Glomerular visceral epithelial cell (primary cell): Measurements from ENCODE around the gene SEPSECS.

ENCODE experiments used
- DNase-seq: peaks from one replicate; pipeline ENCODE4 v3.0.0-alpha.2; 2016; ENCODE audit errors: extremely low spot score

Gene SEPSECS

DNA sequence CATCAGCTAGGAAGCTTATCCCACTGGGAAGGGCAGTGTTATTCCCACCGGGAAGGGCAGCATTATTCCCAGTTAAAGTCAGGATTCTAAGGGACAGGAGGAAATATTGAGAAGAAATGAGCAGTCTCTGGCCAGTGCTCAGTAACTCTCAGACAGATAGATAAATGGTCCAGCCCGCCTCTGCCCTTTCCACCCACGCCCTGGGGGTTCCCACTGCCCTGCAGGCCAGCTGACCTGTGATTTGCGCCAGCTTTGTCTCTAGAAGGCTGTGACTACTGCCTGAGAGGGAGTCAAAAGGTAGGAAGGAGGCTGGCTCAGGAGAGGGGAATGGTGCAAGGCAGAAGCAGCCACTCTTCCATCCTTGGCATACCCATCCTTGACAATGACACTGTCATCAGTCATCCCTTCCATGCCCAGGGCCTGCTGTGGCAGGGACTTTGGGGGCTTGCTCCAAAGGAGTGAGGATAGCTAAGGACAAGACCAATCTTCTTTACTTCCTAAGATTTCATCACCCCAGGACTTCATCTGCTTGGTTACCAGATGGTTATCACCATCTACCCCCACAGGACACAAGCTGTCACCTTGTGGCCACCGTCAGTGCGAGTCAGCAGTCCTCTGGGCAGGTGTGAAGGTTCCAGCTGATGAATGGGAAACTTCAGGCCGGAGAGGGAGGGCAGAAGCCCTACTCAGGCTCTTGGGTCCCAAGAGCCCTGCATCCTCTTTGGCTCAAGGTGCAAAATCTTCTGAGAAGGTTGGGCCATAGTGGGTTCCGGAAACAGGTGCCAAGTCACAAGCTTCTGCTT is 49.5 kb downstream of the SEPSECS start:
- DNase-seq: no peak

DNA sequence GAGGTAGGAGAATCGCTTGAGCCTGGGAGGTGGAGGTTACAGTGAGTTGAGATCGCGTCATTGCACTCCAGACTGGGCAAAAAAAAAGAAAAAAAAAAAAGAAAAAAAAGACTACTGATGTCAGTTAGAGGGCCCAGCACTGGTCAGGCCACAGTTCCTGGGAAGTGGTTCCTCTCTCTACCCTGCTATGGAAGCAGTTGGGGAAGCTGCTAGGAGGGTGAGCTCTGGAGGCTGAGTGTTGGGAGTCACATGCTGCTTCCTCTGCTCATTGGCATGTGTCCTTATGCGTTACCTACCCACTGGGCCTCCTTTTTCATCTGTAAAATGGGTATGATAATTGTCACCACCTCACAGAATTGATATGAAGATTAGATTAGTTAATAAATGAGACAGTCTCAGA is 50.7 kb downstream of the SEPSECS start:
- no peak for DNase-seq

DNA sequence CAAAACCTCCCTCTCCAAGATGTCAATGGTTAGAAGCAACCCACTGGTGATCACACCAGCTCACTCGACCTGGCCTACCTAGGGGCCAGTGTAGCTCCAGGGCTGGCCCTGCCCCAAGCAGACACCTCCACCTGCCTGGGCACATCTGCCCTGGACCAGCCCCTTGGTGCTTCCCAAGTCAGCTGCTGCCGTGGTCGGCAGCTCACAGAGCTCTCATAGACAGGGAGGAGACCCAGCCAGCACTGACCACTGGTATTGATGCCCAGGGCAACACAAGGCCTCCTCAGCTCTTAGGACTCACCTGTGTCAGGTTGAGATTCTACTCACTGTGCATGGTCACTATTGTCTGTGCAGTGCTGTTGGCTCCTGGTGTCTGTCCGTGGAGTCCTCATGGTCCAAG is 51.7 kb downstream of the SEPSECS start:
- no peak for DNase-seq

DNA sequence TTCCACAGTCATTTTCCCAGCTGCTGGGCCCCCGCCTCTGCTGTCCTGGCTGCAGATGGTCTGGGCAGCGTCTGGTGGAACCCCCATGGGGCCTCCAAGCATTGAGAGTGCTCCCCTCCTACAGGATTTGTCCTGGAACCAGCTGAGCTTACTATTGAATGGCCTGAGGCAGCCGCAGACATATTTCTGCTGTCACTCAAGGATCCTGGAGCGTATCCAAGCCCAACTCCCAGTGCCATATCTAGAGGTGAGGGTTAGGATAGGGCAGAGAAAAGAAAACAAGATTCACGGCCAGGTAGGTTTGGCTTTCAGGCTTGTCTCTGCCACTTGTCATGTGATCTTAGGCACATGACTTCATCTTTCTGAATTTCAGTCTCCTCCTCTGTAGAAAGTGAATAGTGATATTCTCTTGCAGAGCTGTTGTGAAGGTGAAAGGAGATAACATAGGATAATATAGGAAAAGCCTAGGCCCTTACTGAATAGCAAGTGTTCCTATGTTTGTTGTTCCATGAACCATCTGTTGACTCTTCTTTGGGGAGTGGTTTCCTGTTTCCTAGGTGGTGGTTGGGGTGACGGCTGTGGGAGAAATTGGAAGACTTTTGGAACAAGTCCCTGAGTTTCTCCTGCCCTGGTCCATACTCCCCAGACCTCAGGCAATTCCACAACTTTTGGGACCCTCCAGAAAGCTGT is 52.3 kb downstream of the SEPSECS start:
- no peak for DNase-seq

DNA sequence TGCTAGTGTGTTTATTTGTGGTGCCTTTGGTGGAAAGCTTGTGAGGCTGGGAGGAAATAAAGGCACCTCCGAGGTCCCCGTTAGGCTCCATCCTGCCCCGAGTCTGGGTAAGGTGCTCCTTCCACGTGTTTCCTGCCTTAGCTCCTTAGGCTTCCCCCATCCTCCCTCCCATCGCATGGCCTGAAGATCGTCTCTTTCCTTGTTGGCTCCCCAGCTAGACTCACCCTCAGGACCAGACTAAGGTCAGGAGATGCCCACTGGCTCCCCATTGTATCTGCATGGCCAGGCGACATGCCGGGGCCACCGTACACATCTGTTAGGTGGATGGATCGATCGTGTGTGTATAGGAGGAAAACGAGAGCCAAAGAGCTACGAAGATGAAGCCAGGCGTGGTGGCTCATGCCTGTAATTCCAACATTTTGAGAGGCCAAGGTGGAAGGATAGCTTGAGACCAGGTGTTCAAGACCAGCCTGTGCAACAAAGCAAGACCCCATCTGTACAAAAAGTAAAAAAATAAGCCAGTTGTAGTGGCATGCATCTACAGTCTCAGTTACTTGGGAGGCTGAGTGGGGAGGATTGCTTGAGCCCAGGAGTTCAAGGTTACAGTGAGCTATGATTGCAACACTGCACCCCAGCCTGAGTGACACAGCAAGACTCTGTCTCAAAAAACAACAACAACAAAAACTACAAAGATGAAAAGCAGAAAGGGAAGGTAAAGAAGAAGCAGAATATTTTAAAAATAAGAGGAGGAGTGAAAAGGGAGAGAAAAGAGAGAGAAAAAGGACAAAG is 53.7 kb downstream of the SEPSECS start:
- DNase-seq: no peak

DNA sequence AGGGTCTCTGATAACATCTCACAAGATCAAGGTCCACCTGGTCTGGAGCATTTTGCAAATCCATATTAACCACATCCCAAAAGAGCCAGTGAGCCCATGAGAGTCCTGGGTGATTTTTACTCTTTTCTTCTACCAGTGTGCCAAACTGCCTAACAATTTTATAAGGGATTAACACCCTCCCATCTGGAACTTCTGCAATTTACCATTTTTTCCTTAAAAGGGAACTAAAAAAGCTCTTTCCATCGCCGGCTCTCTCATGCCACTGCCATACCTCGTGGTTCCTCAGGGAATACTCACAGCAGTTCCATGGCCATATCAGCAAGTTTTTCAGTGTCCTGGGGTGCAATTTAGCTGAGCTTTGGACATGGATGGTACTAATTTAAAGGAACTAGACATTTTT is 55.7 kb downstream of the SEPSECS start:
- no peak for DNase-seq

DNA sequence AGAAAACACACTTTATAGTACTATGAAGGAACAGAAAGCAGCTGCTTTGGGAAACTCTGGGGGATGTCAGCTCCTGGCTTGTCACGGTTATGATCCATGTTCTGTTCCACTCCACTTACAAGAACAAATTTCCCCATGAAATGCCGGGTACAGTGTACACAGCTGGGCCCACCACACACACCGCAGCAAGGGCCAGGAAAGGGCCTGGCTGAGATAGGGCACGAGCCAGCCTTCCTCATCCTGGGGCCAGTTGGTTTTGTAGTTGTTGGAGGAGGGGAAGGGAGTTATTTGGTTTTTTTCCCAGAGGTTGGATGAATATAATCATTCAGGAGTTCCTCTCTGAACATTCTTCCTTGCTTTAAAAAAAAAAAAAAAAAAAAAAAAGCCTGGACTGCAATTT is 56.8 kb downstream of the SEPSECS start:
- DNase-seq: no peak

DNA sequence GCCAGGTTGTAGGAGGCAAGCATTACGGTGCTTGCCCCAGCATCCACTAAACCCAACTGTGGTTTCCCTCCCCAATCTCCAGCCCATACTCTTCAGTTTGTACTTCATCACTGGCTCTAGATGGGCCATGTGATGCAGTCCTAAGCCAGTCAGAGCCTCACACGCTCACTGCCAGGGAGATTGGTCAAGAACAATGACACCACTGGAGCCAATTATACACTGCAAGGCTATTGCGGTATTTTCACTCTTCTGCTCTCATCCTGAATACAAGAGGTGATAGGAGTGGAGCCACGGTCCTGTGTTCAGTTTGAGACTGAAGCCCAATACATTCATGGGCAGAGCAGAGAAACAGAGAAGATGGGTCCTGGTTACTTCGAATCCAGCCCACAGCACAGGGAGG is 58.4 kb downstream of the SEPSECS start:
- DNase-seq: no peak

DNA sequence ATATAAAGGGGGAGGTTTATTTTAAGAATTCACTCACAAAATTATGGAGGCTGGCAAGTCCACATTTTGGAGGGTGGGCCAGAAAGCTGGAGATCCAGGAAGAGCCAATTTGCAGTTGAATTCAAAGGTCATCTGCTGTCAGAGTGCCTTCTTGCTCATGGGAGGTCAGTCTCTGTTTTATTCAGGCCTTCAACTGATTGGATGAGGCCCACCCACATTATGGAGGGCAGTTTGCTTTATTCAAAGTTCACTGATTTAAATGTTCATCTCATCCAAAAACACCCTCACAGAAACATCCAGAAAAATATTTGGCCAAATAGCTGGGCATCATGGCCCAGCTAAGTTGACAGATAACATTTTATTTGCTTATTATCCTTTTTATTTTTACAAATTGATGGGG is 59.5 kb downstream of the SEPSECS start:
- DNase-seq: no peak

DNA sequence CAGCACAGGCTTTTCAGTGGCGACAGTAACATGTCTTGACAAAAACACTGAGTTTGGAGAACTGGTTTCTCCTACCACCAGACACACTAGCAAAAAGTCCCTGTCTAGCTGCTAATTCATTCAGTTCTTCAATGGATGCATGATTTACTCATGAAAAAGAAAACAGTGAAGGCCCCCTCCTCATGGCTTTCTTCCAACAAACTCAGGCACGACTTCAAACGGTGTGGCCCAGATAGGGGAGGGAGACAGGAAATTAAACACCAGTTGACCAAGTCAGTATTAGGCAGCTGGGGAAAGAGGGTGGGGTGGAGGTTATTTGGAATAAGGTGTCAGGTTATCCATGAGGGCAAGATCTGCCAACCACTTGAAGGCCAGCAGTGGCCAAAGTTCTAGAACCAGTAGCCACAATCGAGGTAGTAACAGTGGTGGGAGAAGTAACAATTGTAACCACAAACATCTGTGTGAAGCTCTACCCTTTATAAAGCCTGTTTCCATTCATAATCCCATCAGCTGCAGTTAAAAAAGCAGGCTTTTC is 60.2 kb downstream of the SEPSECS start:
- no peak for DNase-seq

DNA sequence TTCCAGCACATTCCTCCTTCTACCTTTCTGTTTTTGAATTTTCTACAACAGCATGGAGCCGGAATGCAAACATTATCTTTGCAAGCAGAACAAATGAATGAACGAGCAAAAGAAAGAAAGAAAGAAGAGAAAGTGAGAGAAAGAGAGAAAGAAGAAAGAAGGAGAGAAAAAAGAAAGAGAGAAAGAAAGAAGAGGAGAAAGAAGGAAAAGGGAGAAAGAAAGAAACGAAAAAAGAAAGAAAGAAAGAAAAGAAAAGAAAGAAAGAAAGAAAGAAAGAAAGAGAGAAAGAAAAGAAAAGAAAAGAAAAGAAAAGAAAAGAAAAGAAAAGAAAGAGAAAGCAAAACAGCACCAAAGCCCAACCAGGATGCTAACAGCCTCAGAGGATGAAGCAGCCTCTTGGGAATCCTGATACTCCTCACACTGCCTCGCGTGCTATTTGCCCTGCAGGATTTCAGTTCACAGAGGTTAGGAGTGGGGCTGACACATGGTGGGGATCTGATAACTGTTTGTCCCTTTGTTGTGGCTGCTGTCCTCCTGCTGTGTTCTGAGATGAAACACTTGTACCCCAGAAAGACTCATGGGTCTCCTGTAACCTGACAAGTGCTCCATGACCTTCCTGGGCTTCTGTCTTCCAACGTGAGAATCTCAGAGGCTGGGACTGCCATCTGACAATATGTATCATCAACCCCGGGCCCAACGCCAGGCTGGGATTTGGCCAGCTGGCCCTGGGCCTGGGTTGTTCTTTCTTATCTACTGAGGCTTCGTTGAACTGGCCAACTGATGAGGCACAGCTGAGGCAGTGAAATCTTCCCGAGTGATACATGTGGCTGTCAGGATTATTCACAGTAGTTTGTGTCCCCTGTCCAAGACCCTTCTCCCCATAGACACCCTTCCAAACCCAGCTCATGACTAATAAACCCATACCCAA is 61.0 kb downstream of the SEPSECS start:
- DNase-seq: peak; percentile 29

DNA sequence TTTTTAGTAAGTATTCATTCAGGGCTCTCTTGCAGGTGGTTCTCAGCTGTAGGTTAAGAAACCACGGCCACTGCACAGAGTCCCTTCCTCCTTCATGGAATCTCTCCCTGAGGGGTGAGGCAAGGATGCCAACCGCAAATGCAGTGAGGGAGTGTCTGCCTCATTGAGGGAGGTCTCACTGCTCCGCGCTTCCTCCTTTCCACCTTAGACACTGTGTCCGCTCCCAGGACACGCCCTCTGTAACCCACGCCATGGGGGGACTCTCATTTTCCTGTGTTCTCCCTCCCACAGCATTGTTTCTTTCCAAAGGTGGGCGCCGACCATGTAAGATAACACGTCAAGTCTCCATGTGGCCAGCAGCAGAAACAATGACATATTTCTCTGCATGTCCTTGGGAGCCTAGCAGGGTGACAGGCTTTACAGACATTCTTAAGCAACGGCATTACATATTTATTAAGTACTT is 63.2 kb downstream of the SEPSECS start:
- DNase-seq: no peak

DNA sequence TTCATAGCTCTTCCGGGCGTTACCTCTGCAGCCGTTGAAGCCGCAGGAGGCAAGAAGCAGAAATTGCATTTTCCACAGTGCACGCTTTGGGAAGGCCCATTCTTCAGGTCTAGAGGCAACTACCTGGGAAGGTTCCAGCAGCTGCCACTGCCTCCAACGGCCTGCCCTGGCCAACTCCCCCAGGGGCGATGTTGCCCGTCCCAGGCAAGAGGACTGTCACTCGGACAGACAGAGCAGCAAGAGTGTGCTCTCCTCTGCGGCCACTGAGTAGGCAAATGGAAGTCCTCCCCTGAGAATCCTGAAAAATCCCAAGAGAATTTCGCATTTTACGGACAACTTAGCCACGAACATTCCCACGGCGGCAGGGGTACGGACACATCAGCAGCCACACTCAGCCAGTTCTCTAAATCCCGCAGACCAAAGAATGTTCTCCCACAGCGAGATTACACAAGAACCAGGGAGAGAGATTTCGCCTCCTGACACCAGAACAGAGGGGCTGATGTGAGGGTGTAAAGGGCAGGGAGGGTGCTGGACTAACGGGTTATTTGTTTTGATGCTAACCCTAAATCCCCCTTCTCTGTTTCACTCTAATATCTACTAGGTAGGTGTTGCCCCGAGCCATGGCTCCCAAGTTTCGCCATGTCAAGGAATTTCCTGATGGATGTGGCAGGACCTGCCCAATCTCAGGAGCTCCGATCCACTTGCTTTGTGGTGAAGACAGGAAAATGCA is 63.8 kb downstream of the SEPSECS start:
- no peak for DNase-seq

DNA sequence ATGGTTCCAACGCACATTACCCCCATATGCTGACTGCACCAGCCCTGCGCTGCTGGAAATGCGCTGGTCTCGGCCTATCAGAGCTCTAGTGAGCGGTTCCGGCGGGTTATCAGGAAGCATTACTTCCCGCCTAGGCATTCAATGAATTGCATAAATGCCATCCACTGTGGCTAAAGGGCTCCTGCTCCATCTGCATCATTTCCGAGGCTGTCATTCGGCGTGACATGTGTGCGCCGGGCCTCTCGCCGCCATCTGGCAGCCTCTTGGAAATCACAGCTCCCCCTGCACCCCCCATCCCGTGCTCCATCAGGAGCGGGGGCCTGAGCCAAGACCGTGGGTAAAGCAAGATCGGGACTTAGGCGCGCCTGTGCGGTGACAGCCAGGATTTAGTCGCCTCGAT is 64.4 kb downstream of the SEPSECS start:
- DNase-seq: no peak

DNA sequence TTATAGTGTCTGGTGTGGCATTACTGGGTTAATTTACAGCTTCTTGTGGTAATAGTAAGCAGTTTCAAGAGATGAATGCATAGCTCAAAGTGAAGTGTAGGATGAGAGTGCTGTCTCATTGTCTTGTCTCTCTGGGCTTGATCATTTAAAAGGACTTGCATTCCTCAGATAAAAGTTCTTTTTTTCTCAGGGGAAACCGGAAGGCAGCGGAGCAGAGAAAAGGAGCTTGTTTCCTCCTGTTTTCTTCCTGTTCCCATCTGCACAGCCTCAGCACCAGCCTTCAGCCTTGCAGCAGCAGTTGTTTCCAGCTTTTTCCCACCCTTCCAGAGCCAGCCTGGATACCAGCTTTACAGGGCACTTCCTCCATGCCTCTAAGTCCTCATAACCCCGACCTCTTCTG is 68.1 kb downstream of the SEPSECS start:
- DNase-seq: no peak

DNA sequence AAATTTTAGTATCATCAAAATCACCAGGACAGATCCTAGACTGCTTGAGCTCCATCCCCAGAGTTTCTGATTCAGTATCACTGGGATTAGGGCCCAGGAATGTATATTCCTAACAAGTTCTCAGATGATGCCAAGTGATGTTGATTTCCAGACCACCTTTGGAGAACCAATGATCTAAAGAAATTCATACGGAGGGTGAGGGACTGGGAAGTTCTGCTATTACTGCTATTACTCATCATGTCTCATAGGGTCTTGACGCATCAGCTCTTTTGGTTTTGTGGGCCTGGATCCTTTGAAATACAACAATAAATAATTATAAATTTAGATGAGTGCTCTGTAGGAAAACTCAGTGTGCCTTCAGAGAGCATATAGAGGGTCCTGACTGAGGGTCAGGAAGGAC is 69.7 kb downstream of the SEPSECS start:
- DNase-seq: no peak

DNA sequence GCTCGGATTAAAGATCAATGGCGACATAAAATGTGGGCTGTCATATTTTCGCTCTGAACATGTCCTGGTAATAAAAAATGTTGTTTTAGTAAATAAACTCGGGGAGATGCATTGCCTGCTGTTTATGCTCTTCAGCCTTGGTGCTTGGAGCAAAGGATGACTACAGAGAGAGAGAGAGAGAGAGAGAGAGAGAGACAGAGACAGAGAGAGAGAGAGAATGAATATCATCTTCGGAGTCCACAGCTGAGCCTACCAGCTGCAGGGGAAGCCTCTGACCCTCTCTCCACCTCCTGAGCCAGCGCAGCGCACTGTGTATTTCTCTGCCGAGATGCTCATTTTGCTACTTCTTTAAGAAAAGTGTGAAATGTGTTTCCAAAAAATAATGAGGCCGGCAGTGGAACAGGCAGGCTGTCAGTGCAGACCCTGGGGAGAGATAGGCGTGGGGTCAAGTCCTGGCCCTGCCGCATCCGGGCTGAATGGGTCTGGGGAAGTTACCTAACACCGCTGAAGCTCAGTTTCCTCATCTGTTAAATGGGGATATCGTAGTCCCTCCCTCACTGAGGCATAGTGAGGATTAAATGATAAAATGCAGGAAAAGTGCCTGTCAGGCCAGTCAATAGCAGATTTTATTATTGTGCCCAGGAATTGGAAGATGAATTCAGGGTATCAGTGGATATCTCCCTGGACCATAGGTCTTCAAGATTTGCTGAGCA is 71.0 kb downstream of the SEPSECS start:
- no peak for DNase-seq

DNA sequence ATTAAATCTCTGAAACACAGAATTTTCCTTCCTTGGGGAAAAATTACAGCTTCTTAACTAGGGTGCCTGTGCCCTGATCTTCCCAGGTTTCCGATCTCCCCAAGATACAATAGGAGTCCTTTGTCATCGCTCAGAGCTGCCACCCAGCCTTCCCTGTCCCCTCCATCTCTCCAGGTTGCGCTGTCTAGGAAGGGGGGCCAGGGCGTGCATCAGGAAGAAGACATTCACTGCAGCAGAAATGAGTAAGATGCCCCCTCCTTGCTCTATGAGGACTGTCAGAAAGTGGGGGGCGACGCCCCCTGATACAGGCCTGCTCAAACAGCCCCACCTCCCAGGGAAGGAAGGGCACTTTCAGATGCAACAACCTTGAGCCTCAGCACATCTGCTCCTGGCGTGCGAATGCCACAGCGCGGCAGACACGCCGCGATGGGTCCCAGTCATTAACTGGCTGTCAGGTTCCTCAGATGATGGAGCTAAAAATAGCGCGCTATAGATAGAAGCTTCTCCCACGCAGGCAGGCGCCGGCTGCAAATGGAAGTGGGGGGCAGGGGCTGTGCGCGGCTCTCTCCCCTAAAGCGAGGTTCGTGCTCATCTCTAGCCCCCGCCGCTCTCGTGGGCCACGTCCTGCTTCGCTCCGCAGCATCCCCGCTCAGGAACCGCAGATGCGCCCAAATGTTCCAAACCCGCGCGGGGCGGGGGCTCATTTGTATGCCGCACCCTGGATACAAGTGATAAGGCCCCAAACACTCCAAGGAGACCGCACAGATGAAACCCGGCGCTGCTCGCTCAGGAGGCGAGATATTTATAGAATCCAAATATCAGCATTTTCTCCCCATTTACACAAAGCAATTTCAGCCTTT is 71.9 kb downstream of the SEPSECS start:
- no peak for DNase-seq

DNA sequence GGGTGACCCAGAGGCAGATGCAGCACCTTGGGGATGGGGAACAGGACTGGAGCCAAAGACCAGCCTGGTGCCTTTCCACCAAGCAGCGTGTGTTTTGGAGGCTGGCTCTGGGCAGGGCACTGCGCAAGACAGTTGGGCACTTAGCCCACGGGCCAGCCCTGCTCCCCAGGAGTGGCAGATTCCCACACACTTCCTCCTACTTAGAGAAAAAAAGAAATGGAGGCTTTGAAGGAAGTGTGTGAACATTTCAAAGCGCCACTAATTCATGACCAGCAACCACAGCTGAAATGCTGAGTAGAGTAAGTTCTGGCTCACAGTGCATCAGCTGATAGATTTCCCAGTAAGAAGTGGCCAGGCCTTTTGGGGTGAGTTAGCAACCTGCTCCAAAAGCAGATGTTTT is 74.6 kb downstream of the SEPSECS start:
- no peak for DNase-seq
